CD4-positive, alpha-beta T cell treated with Interleukin-15 for 1 hour (primary cell): ENCODE results near the gene RSPH1.
A peak's percentile ranks its signal among the peaks of the same experiment; 100 is the strongest.
"Not testable (repeated sequence)": the region's sequence is repeated elsewhere in the genome, so short reads cannot be mapped to it uniquely, and the experiment has no call there.

Experiments used
- DNase-seq: peaks from one replicate; pipeline ENCODE4 v3.0.0-alpha.2; 2020

The RSPH1 gene

GRCh38 chr21:42480736-42481135 is 15.3 kb downstream of the RSPH1 start:
- DNase-seq = no peak

- no peak for DNase-seq
These were observed 16.4 kb downstream of the RSPH1 start for GRCh38 chr21:42479582-42479981.

DNA sequence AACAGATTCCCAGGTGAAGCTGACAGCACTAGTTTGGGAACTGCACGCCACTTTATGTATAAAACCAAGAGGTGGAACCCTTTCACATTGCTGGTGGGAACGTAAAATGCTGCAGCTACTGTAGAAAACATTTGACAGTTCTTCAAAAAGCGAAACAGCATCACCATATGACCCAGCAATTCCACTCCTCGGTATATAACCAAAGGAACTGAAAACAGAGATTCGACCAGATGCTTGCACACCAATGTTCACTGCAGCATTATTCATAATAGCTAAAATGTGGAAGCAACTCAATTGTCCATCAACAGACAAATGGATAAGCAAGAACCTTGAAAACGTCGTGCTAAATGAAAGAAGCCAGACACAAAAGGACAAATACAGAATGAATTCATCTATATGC is 17.5 kb downstream of the RSPH1 start:
- no peak for DNase-seq

DNA sequence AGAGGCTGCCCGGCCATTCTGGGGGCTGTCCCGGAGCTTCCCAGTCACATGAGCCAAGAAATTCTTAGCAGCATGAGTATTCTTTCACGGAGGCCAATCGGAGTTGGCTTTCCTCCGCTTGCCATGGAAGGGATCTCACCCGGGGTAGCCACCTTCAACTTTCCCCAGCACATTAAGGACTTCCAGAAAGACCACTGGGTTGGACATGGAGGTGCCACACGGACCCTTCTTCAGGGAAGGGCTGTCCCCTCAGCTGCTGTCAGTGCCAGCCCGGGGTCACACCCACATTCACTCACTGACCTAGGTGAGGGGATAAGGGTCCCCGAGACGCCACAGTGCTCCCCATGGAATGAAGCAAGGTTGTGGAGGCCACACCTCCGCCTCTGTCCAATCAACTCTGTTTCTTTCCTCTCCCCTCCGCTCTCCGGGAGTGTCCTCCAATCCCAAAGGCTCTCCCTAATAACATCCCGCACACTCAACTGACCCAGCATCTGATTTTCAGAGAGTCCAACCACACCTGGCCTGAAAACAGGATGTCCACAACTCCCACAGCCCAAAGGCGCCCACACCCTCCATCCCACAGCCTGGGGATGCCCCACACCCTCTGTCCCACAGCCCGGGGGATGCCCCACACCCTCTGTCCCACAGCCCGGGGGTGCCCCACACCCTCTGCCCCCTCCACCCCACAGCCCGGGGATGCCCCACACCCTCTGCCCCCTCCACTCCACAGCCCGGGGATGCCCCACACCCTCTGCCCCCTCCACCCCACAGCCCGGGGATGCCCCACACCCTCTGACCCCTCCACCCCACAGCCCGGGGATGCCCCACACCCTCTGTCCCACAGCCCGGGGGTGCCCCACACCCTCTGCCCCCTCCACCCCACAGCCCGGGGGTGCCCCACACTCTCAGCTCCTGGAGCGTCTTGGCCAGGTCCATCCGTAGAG is 19.4 kb downstream of the RSPH1 start:
- DNase-seq = no peak

- no peak for DNase-seq
These were observed 20.3 kb downstream of the RSPH1 start for GRCh38 chr21:42475526-42476387.

- DNase-seq = no peak
These were observed 21.0 kb downstream of the RSPH1 start for GRCh38 chr21:42475036-42475435.

DNA sequence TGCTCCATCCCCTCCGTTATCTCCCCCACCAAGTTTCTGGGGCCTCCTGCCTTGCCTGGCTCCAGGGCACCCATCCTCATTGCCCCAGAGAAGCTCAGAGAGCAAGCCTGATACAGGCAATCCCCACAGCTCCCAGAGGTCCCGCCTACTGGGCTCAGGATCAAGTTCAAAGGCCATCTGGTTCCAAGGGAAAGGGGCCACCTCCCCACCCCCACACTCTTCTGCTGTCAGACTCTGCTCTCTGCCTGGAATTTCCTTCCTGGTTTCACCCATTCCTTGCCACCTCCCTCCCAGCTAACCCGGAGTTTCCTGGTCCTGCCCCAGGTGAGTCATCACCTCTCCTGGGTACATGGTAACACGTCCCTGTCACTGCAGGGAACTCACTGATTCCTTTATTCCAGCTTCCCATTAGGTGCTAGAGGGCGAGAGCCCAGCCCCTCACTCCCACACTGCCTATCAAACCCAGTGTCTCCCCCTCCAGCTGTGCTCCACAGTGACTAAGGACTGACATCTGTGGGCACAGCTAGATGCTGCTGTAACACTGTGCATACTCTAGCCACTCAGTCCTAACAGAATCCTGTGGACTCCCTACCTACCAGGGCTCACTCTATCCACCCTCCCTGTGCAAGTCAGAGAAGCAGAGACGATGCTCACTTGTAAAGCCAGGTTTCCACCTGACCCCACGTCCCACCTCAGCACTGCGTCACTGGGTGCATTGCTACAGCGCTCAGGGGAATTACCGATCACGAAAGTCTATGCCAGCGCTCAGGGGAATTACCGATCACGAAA is 21.8 kb downstream of the RSPH1 start:
- DNase-seq = no peak

DNA sequence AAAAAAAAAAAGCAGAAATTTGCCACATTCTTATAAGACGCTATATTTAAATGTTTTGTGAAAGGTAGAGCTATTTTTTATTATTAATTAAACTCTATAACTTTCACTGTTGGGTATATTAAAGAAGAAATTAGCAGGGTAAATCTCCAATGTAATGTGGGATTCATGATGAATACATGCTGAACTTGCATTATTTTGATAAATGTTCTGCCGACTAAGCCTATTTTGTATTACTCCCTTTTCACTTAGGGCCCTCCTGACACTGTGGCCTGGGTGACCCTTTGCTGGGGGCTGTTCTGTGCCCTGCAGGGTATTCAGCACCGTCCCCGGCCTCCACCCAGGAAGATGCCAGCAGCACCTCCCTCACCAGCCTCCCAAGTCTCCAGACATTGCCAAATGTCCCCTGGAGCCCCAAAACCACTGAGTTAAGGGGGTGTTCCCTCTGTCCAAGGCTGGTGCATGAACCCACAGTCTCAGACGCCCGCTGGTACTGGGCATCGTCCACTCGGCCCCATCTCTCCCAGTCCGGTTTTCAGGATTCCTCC is 22.5 kb downstream of the RSPH1 start:
- no peak for DNase-seq

- DNase-seq = no peak
These were observed 23.5 kb downstream of the RSPH1 start for GRCh38 chr21:42472521-42472920.

DNA sequence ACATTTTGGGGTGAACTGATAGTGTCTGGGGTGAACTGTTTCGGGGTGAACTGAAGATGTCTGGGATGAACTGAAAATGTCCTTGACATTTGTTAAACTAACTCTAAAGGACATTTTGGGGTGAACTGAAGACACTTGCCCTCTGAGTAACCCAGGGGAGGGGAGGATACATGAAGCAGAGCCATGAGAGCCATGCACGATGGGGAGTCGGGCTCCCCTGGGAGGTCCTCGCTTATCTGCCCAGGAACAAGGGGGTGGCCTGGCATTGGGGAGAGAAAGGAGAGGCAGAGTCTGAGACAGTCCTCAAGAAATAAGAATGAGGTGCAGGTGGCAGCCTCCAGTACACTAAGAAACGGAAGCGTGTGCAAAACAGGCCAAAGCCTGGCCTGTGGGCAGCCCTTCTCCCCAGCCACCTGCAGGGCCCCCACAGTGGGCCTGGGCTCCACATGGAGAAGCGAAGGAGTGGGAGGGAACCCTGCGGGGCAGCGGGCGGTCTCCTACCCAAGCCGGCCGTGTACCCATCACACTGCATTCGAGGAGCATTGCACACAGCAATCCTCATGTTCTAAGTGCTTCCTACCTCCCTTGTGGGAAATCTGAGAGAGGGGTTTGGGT is 24.2 kb downstream of the RSPH1 start:
- DNase-seq = no peak

DNA sequence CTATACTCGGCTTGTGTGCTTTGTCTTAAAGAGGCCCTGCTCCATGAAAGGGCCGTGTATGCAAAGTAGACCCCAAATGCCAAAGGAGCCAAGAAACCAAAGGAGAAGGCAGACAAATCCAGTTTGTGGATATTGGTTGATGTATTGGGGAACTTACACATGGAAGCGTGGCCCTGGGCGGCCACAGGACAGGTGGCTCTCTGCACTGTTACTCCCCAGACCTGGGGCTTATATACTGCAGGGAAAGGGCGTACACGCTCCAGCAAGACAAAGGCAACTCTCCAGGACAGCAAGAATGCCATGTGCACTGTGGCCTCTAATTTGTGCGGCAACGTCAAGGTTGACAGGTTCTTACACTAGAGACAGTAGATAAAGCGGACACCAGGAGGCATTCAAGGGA is 24.8 kb downstream of the RSPH1 start:
- DNase-seq = no peak

DNA sequence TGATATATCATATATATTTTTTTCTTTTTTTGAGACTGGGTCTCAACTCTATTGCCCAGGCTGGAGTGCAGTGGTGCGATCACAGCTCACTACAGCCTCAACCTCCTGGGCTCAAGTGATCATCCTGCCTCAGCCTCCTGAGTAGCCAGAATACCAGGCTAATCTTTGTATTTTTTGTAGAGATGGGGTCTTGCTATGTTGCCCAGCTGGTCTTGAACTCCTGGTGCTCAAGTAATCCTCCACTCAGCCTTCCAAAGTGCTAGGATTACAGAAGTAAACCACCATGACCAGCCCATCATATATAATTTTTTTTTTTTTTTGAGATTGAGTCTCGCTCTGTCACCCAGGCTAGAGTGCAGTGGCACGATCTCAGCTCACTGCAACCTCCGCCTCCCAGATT is 26.3 kb downstream of the RSPH1 start:
- not testable (repeated sequence) for DNase-seq

- no peak for DNase-seq
These were observed 26.8 kb downstream of the RSPH1 start for GRCh38 chr21:42469272-42469671.

DNA sequence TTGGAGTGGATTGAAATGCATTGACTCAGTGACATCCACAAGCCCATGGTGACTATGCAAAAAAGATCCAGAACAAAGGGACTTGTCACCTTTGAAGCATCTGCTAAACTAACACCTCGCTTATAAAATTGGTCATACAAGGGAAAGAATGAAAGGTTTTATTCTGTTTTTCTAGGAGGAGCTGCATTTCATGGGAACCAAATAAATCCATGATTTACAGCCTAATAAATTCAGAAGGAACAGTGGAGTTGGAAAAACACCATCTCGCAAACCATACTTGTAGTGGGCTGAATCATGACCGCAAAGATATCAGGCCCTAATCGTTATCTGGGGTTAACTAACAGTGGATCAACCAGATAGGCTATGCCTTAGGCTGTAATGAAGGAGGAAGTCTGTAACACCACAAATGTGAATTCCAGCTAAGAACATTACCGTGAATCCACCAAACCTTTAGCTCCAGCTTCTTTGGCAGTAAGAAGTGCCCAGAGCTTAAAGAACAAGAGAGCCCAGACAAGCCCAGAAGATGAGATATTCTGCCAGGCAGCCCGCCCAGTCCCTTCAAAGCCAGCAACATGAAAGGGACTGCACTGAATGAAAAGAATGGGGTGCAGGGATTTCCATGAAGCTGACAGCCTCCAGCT is 27.4 kb downstream of the RSPH1 start:
- DNase-seq = no peak

DNA sequence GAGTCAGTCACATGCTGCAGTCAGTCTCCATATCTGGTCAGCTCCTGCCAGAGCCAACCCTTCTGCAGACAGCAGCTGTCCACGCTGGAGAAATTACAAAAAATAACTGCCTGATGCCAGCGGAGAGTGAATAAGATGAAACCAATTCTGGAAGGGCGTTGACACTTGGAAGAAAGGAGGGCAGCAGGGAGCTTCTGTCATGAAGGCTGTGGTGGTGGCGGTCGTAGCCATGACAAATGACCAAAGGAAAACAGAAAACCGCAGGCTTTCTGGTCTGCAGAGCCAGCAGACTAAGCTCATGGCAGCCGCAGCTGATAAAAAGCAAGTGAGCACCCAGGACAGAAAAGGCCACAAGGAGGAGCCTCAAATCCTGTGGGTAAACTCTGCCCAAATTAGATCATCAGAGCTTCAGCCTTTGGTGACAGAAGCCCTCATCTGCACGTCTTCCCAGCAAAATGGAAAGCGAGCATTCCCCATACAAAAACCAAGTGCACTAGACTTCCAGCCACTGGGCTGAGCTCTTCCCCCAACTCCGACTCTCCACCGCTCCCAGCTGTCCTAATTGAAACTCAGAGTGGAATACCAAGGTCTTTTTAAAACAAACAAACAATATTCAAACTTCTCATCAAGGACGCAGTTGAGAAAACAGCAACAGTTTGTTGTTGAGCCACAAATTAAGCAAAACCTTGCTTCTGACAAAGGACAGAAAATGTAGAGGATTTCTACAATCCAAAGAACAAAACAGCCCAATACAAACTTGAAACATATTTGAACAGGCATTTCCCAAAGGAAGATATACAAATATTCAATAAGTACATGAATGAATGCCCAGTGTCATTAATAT is 28.7 kb downstream of the RSPH1 start:
- DNase-seq = no peak

DNA sequence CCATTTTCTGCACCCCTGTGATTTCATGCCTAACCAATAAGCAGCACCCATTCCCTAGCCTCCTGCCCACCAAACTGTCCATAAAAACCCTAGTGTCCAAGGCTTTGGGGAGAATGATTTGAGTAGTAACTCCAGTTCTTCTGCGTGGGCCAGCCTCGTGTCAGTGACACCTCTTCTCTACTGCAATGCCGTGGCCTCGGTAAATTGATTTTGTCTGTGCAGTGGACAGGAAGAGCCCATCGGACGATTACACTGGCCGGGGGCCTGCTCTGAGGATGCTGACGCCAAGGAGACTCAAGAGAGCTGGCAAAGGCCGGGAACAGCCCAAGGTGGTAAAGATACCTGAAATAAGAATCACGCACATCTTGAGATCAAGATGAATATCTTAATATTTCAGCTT is 29.3 kb downstream of the RSPH1 start:
- DNase-seq = no peak

- DNase-seq = no peak
These were observed 30.3 kb downstream of the RSPH1 start for GRCh38 chr21:42465803-42466127.

- DNase-seq = no peak
These were observed 30.8 kb downstream of the RSPH1 start for GRCh38 chr21:42465008-42465802.

GRCh38 chr21:42463861-42464515 is 32.0 kb downstream of the RSPH1 start:
- DNase-seq = peak; percentile 83
